ENCODE results near the gene UXS1.

The UXS1 gene

GRCh38 chr2:106184857-106185256 is 9.2 kb downstream of the UXS1 start:
- Histone ChIP-seq H3K4me2 (ENCODE audit: low read depth, low read length, poor library complexity, severe bottlenecking) (peak overlapping the region; percentile 19), H3K9me3 (ENCODE audit: insufficient read depth, low read depth, low read length) (no peaks in the 10 kb centered on the region), H3F3A (ENCODE audit: low read depth) (no peaks in the 10 kb centered on the region), H3K79me2 (ENCODE audit: insufficient read depth, low read length) (peaks cover 96% of the 10 kb centered on the region), H3K9ac (ENCODE audit: low read depth, low read length, poor library complexity, severe bottlenecking) (no peak overlapping the region), H3K4me1 (ENCODE audit: insufficient read depth, low read length, poor library complexity, severe bottlenecking) (peaks cover 57% of the 10 kb centered on the region), H3K36me3 (ENCODE audit: insufficient read depth, low read length) (no peaks in the 10 kb centered on the region), H4K20me1 (ENCODE audit: insufficient read depth, low read length, poor library complexity, severe bottlenecking) (peaks cover 33% of the 10 kb centered on the region), H3K27me3 (ENCODE audit: insufficient read depth, low read length, poor library complexity, severe bottlenecking) (no peaks in the 10 kb centered on the region), H3K9me2 (replicated peaks; ENCODE audit: low read depth, low read length) (no peaks in the 10 kb centered on the region), H2AFZ (ENCODE audit: low read length) (no peak overlapping the region), H3K4me3 (ENCODE audit: low read length, poor library complexity, severe bottlenecking) (no peak overlapping the region)
- no peak for TF ChIP-seq EZH2phosphoT487 (IDR thresholded peaks at IDR 0.05; ENCODE audit: borderline replicate concordance)
- TF ChIP-seq CTCF (conservative IDR thresholded peaks at IDR 0.05; ENCODE audit: low read length), result no peak

GRCh38 chr2:106184394-106184793 is 9.7 kb downstream of the UXS1 start:
- Histone ChIP-seq H2AFZ (ENCODE audit: low read length) (no peak overlapping the region), H3F3A (ENCODE audit: low read depth) (no peaks in the 10 kb centered on the region), H3K79me2 (ENCODE audit: insufficient read depth, low read length) (peaks cover 94% of the 10 kb centered on the region), H3K9me3 (ENCODE audit: insufficient read depth, low read depth, low read length) (no peaks in the 10 kb centered on the region), H3K4me1 (ENCODE audit: insufficient read depth, low read length, poor library complexity, severe bottlenecking) (peaks cover 55% of the 10 kb centered on the region), H3K36me3 (ENCODE audit: insufficient read depth, low read length) (no peaks in the 10 kb centered on the region), H3K27me3 (ENCODE audit: insufficient read depth, low read length, poor library complexity, severe bottlenecking) (no peaks in the 10 kb centered on the region), H3K4me2 (ENCODE audit: low read depth, low read length, poor library complexity, severe bottlenecking) (peak overlapping the region; percentile 19), H3K4me3 (ENCODE audit: low read length, poor library complexity, severe bottlenecking) (no peak overlapping the region), H4K20me1 (ENCODE audit: insufficient read depth, low read length, poor library complexity, severe bottlenecking) (peaks cover 30% of the 10 kb centered on the region), H3K9ac (ENCODE audit: low read depth, low read length, poor library complexity, severe bottlenecking) (no peak overlapping the region), H3K9me2 (replicated peaks; ENCODE audit: low read depth, low read length) (no peaks in the 10 kb centered on the region)
- TF ChIP-seq EZH2phosphoT487 (IDR thresholded peaks at IDR 0.05; ENCODE audit: borderline replicate concordance) (no peak), CTCF (conservative IDR thresholded peaks at IDR 0.05; ENCODE audit: low read length) (no peak)

GRCh38 chr2:106183101-106183696 is 10.9 kb downstream of the UXS1 start:
- peaks cover 49% of the 10 kb centered on the region for H3K4me1 ChIP-seq (ENCODE audit: insufficient read depth, low read length, poor library complexity, severe bottlenecking)
- no peak overlapping the region for H3K4me3 ChIP-seq (ENCODE audit: low read length, poor library complexity, severe bottlenecking)
- H3K9ac ChIP-seq (ENCODE audit: low read depth, low read length, poor library complexity, severe bottlenecking), result no peak overlapping the region
- H3K27me3 ChIP-seq (ENCODE audit: insufficient read depth, low read length, poor library complexity, severe bottlenecking), result no peaks in the 10 kb centered on the region
- TF ChIP-seq CTCF (conservative IDR thresholded peaks at IDR 0.05; ENCODE audit: low read length) (no peak), EZH2phosphoT487 (IDR thresholded peaks at IDR 0.05; ENCODE audit: borderline replicate concordance) (no peak)
- no peaks in the 10 kb centered on the region for H3K9me3 ChIP-seq (ENCODE audit: insufficient read depth, low read depth, low read length)
- peaks cover 91% of the 10 kb centered on the region for H3K79me2 ChIP-seq (ENCODE audit: insufficient read depth, low read length)
- H3K36me3 ChIP-seq (ENCODE audit: insufficient read depth, low read length), result no peaks in the 10 kb centered on the region
- H3K4me2 ChIP-seq (ENCODE audit: low read depth, low read length, poor library complexity, severe bottlenecking), result peak overlapping the region; percentile 48
- H3K9me2 ChIP-seq (replicated peaks; ENCODE audit: low read depth, low read length), result no peaks in the 10 kb centered on the region
- peaks cover 21% of the 10 kb centered on the region for H4K20me1 ChIP-seq (ENCODE audit: insufficient read depth, low read length, poor library complexity, severe bottlenecking)
- no peaks in the 10 kb centered on the region for H3F3A ChIP-seq (ENCODE audit: low read depth)
- H2AFZ ChIP-seq (ENCODE audit: low read length), result no peak overlapping the region

Measured in Loucy (cell line).